ENCODE measurements around the gene ZNF836. TPM values are rescaled to one million over a fixed set of nuclear protein-coding genes. Genes with fewer than 3 reads are reported as not detected.

Gene ZNF836
- total RNA-seq, 1 donor from 2014 or later, result 14.0 TPM

- peak; percentile 77 for DNase-seq
These were observed 17.7 kb upstream of the ZNF836 start for GRCh38 chr19:52188822-52189734.

- DNase-seq, result no peak
These were observed 16.0 kb upstream of the ZNF836 start for GRCh38 chr19:52187407-52187806.

GRCh38 chr19:52176574-52176973 is 5.2 kb upstream of the ZNF836 start:
- DNase-seq, result no peak

- no peak for DNase-seq
These were observed 926 bp upstream of the ZNF836 start for GRCh38 chr19:52172347-52172746.

- DNase-seq, result no peak
These were observed 529 bp downstream of the ZNF836 start for GRCh38 chr19:52170863-52171320.

GRCh38 chr19:52170304-52170703 is 1.1 kb downstream of the ZNF836 start:
- DNase-seq, result no peak

- DNase-seq, result no peak
These were observed 15.6 kb downstream of the ZNF836 start for GRCh38 chr19:52155596-52156359.

- DNase-seq, result no peak
These were observed 23.2 kb downstream of the ZNF836 start for GRCh38 chr19:52148256-52148655.

GRCh38 chr19:52142001-52142595 is 29.3 kb downstream of the ZNF836 start:
- DNase-seq, result no peak

- no peak for DNase-seq
These were observed 30.2 kb downstream of the ZNF836 start for GRCh38 chr19:52141203-52141602.

GRCh38 chr19:52140032-52140710 is 31.2 kb downstream of the ZNF836 start:
- no peak for DNase-seq

- DNase-seq, result peak; percentile 97
These were observed 32.0 kb downstream of the ZNF836 start, which contains the start of gene ZNF616 for GRCh38 chr19:52139252-52140031. TSS of gene ZNF616 (minus strand) at chr19:52139938. CDS start at chr19:52130512, 9,426 bp downstream.

- DNase-seq, result peak; percentile 46
These were observed 32.5 kb downstream of the ZNF836 start for GRCh38 chr19:52138983-52139251.

GRCh38 chr19:52138278-52138982 is 33.0 kb downstream of the ZNF836 start:
- DNase-seq, result peak; percentile 5

- no peak for DNase-seq
These were observed 51.1 kb downstream of the ZNF836 start for GRCh38 chr19:52120286-52120685.

GRCh38 chr19:52115526-52116053 is 55.8 kb downstream of the ZNF836 start:
- DNase-seq, result no peak

- no peak for DNase-seq
These were observed 56.7 kb downstream of the ZNF836 start for GRCh38 chr19:52114691-52115090.

GRCh38 chr19:52112624-52113023 is 58.8 kb downstream of the ZNF836 start:
- no peak for DNase-seq

GRCh38 chr19:52110780-52111179 is 60.6 kb downstream of the ZNF836 start:
- no peak for DNase-seq

All from skin of body (tissue), 2 donors.